GM12878 (cell line): ENCODE measurements around the gene SRGAP2. TPM values are rescaled to one million over a fixed set of nuclear protein-coding genes. Genes with fewer than 3 reads are reported as not detected.
"Not testable (repeated sequence)": the region's sequence is repeated elsewhere in the genome, so short reads cannot be mapped to it uniquely, and the experiment has no call there.

Source experiments
- ATAC-seq: fragments of 200-7000 bp; cut with Tn5 transposase; 3 replicates; pipeline ENCODE4 v1.9.1; 2020; ENCODE audit warnings: mild to moderate bottlenecking, moderate library complexity
- BruUV-seq: library from RNA; stranded (reverse); fragments of 400-500 nt; replicated peaks from 2 replicates; lab custom pipeline; 2021; lab: Mats Ljungman, UMichigan
- CTCF ChIA-PET: fragments of 300-600 bp; sonication (Branson Sonifier 250); formaldehyde crosslinking; extraction: SDS; loops from one replicate; lab custom pipeline; 2021; ENCODE audit warnings: inconsistent platforms; lab: Yijun Ruan, JAX
- POLR2A ChIA-PET: fragments of 350-600 bp; formaldehyde crosslinking; extraction: SDS; loops from one replicate; lab custom pipeline; 2021; ENCODE audit warnings: inconsistent platforms; lab: Charles Lee
- RAD21 ChIA-PET: fragments of 300-600 bp; sonication (Branson Sonifier 250); formaldehyde crosslinking; loops from one replicate; lab custom pipeline; 2023; ENCODE audit warnings: antibody characterized with exemption; ENCODE audit not compliant: unreplicated experiment; lab: Charles Lee
- SMC1A ChIA-PET: fragments of 300-600 bp; sonication (Branson Sonifier 250); formaldehyde crosslinking; loops from one replicate; lab custom pipeline; 2023; ENCODE audit not compliant: unreplicated experiment, uncharacterized antibody; lab: Charles Lee
- DNase-seq: peaks from one replicate; pipeline ENCODE4 v3.0.0-alpha.2; 2011; ENCODE audit warnings: low read depth, low spot score
- FAIRE-seq: peaks from 3 replicates; lab custom pipeline; 2011; peaks lifted over from hg19 to GRCh38; lab: Jason Lieb, UNC
- H2AFZ ChIP-seq: 2 replicates; pipeline ENCODE4 v1.6.0; 2011; ENCODE audit warnings: low read depth, low read length, control low read depth; ENCODE audit not compliant: control insufficient read depth
- H3K27ac ChIP-seq: 2 replicates; pipeline ENCODE4 v1.5.1; 2011; ENCODE audit warnings: control low read depth; ENCODE audit not compliant: control insufficient read depth, insufficient read depth
- H3K27me3 ChIP-seq, 2 experiments: replicated peaks in 1 of 2; 2 replicates each; pipeline versions ENCODE4 v1.6.0 to v1.6.1; 2011; ENCODE audit warnings: low read length in 1 of 2; ENCODE audit not compliant: control insufficient read depth in 2 of 2, insufficient read depth in 2 of 2
- H3K36me3 ChIP-seq, 2 experiments: 2 replicates each; pipeline ENCODE4 v1.5.1; 2011; ENCODE audit warnings: low read length in 1 of 2; ENCODE audit not compliant: control insufficient read depth in 2 of 2, insufficient read depth in 2 of 2
- H3K4me1 ChIP-seq: 2 replicates; pipeline ENCODE4 v1.6.1; 2011; ENCODE audit warnings: mild to moderate bottlenecking, low read length, moderate library complexity, mixed read lengths; ENCODE audit not compliant: control insufficient read depth, insufficient read depth
- H3K4me2 ChIP-seq: 2 replicates; pipeline ENCODE4 v1.6.0; 2011; ENCODE audit warnings: control low read depth; ENCODE audit not compliant: control insufficient read depth, insufficient read depth
- H3K4me3 ChIP-seq: fragments of 200-600 bp; sonication (generic); 2 replicates; pipeline ENCODE4 v1.5.1; 2016
- H3K79me2 ChIP-seq: 2 replicates; pipeline ENCODE4 v1.6.0; 2011; ENCODE audit warnings: low read length; ENCODE audit not compliant: control insufficient read depth, insufficient read depth
- H3K9ac ChIP-seq: 2 replicates; pipeline ENCODE4 v1.8.0; 2011; ENCODE audit warnings: low read length, control low read depth, mixed read lengths; ENCODE audit not compliant: control insufficient read depth, insufficient read depth
- H3K9me3 ChIP-seq: replicated peaks from 3 replicates; pipeline ENCODE4 v1.5.1; 2011; ENCODE audit warnings: mild to moderate bottlenecking, low read length; ENCODE audit not compliant: control insufficient read depth, insufficient read depth
- H4K20me1 ChIP-seq: 2 replicates; pipeline ENCODE4 v1.6.0; 2011; ENCODE audit not compliant: control insufficient read depth, insufficient read depth
- WGBS: methylation state at CpG from one replicate; pipeline ENCODE4 v1.1.6; 2016; ENCODE audit warnings: low lambda C conversion rate; ENCODE audit not compliant: insufficient replicate concordance, insufficient coverage; ENCODE audit errors: missing lambda C conversion rate; 5-methylcytosine and 5-hydroxymethylcytosine counted together
- in situ Hi-C: fragments of 300-500 bp; cut with MboI; formaldehyde crosslinking; loops from 9 replicates; pipeline ENCODE4 v1.14.3; 2018; ENCODE audit warnings: mixed read lengths
- intact Hi-C: fragments of 100-400 bp; cut with micrococcal nuclease; formaldehyde crosslinking; loops from one replicate; pipeline ENCODE4 v1.14.2; 2022; ENCODE audit not compliant: unreplicated experiment
- polyA plus RNA-seq, 11 experiments: library from polyadenylated mRNA; depleted of rRNA in 4 of 11; unstranded in 6 of 11; stranded (reverse) in 5 of 11; fragments of >200 nt; fragmentation: Nextera tagmentation in 4 of 11; fragmentation: Illumina TruSeq in 1 of 11; extraction: Ambion mirVana in 4 of 11; extraction: Trizol in 1 of 11; gene quantifications; 1 replicate in 1 of 11; 2 replicates in 10 of 11; pipeline versions ENCODE4 v1.2.1 to v1.2.3, GENCODE V29; 2011 to 2016; ENCODE audit warnings: inconsistent platforms in 2 of 11, missing spikeins in 2 of 11, low read depth in 1 of 11
- total RNA-seq, 4 experiments: library from RNA; depleted of rRNA in 3 of 4; stranded (reverse); fragments of >200 nt in 3 of 4; fragmentation: Illumina TruSeq in 1 of 4; extraction: Trizol in 1 of 4; gene quantifications; 2 replicates each; pipeline versions ENCODE4 v1.2.1 to v1.2.3, GENCODE V29; 2013 to 2021

The SRGAP2 gene
- total and polyA plus RNA-seq, 10 of the 15 experiments (the other 5 are each of a cell fraction or from before 2014, with no cell fraction given): 1.2 to 15.0 (median 7.6) TPM

- DNase-seq, CTCF ChIA-PET, in situ Hi-C loops: not testable (repeated sequence)
Measured at GRCh38 chr1:206179666-206180065, 23.7 kb upstream of the SRGAP2 start.

GRCh38 chr1:206182368-206183317, 20.7 kb upstream of the SRGAP2 start:
- intact Hi-C loops, FAIRE-seq: not testable (repeated sequence)
- WGBS: 100% methylated on average over 3 of the region's 6 CpGs

More at GRCh38 chr1:206179666-206180065, 23.7 kb upstream of the SRGAP2 start:
- FAIRE-seq, H3K79me2 ChIP-seq, H3K4me1 ChIP-seq, H3K4me3 ChIP-seq, H3K9ac ChIP-seq, SMC1A ChIA-PET, H3K36me3 ChIP-seq, RAD21 ChIA-PET, H3K27ac ChIP-seq, H3K9me3 ChIP-seq, H3K4me2 ChIP-seq, intact Hi-C loops, BruUV-seq, H4K20me1 ChIP-seq, H3K27me3 ChIP-seq, POLR2A ChIA-PET, ATAC-seq, H2AFZ ChIP-seq: not testable (repeated sequence)

GRCh38 chr1:206183788-206184187, 19.6 kb upstream of the SRGAP2 start:
- BruUV-seq, SMC1A ChIA-PET, CTCF ChIA-PET, H3K4me2 ChIP-seq, DNase-seq, RAD21 ChIA-PET, H3K4me1 ChIP-seq, intact Hi-C loops, FAIRE-seq, H2AFZ ChIP-seq, in situ Hi-C loops, ATAC-seq, H4K20me1 ChIP-seq, POLR2A ChIA-PET, H3K36me3 ChIP-seq, H3K9me3 ChIP-seq, H3K4me3 ChIP-seq, H3K27ac ChIP-seq, H3K27me3 ChIP-seq, H3K79me2 ChIP-seq, H3K9ac ChIP-seq: not testable (repeated sequence)
- WGBS: no CpG with 5 or more reads among the region's 2 CpGs

More at GRCh38 chr1:206182368-206183317, 20.7 kb upstream of the SRGAP2 start:
- H3K27ac ChIP-seq, H3K9me3 ChIP-seq, H3K9ac ChIP-seq, DNase-seq, H3K79me2 ChIP-seq, BruUV-seq, H2AFZ ChIP-seq, H3K36me3 ChIP-seq, H3K27me3 ChIP-seq, ATAC-seq, POLR2A ChIA-PET, SMC1A ChIA-PET, in situ Hi-C loops, RAD21 ChIA-PET, H3K4me1 ChIP-seq, H3K4me3 ChIP-seq, H3K4me2 ChIP-seq, CTCF ChIA-PET, H4K20me1 ChIP-seq: not testable (repeated sequence)

- CTCF ChIA-PET, H3K79me2 ChIP-seq, H3K27me3 ChIP-seq, BruUV-seq, ATAC-seq, FAIRE-seq, H3K27ac ChIP-seq, H3K9ac ChIP-seq, H3K36me3 ChIP-seq, H3K9me3 ChIP-seq, SMC1A ChIA-PET, intact Hi-C loops, DNase-seq, POLR2A ChIA-PET, H4K20me1 ChIP-seq, RAD21 ChIA-PET, H3K4me3 ChIP-seq, H2AFZ ChIP-seq, H3K4me1 ChIP-seq, H3K4me2 ChIP-seq, in situ Hi-C loops: not testable (repeated sequence)
- WGBS: no CpG with 5 or more reads among the region's 3 CpGs
Measured at GRCh38 chr1:206185778-206186177, 17.6 kb upstream of the SRGAP2 start.
